ENCODE measurements around the gene RNF40. TPM values are rescaled to one million over a fixed set of nuclear protein-coding genes. Genes with fewer than 3 reads are reported as not detected.

RNF40 gene
- total RNA-seq, 1 experiment from 2014 or later = 64.1 TPM

DNA sequence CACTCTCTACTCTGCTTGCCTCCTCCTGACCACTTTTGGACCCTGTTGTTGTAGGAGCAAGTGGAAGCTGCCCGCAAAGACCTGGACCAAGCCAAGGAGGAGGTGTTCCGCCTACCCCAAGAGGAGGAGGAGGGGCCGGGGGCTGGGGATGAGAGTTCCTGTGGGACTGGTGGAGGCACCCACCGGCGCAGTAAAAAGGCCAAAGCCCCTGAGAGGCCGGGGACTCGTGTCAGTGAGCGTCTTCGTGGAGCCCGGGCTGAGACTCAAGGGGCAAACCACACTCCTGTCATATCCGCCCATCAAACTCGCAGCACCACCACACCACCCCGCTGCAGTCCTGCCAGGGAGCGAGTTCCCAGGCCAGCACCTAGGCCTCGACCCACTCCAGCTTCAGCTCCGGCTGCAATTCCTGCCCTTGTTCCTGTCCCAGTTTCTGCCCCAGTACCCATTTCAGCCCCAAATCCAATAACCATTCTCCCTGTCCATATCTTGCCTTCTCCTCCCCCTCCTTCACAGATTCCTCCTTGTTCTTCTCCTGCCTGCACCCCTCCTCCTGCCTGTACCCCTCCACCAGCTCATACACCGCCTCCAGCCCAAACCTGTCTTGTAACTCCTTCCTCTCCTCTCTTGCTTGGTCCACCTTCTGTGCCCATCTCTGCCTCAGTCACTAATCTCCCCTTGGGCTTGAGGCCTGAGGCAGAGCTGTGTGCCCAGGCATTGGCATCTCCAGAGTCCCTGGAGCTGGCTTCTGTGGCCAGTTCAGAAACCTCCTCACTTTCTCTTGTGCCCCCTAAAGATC lies 24.9 kb upstream of the RNF40 start:
- Histone ChIP-seq H3K9me2 (replicated peaks; ENCODE audit: low read length) (no peaks in the 10 kb centered on the region), H3K4me1 (ENCODE audit: insufficient read depth, low read length) (peaks cover 33% of the 10 kb centered on the region), H3K4me3 (ENCODE audit: low read length) (no peak overlapping the region), H3K4me2 (ENCODE audit: low read length) (no peak overlapping the region), H4K20me1 (ENCODE audit: low read length) (no peaks in the 10 kb centered on the region), H2AFZ (ENCODE audit: low read length) (no peak overlapping the region), H3K27ac (ENCODE audit: low read length) (no peak overlapping the region), H3F3A (ENCODE audit: low read length, unreplicated experiment) (peaks cover 7% of the 10 kb centered on the region), H3K36me3 (ENCODE audit: low read depth, low read length) (peaks cover 27% of the 10 kb centered on the region), H3K27me3 (ENCODE audit: low read length) (no peaks in the 10 kb centered on the region), H3K9me3 (ENCODE audit: low read length) (no peaks in the 10 kb centered on the region), H3K79me2 (ENCODE audit: low read length) (peaks cover 9% of the 10 kb centered on the region), H3K9ac (ENCODE audit: low read length) (no peak overlapping the region)
- CTCF ChIA-PET = no interaction called here
- POLR2A ChIA-PET (ENCODE audit: unreplicated experiment) = no interaction called here
- ATAC-seq = no peak
- no peak for TF ChIP-seq EZH2phosphoT487 (IDR thresholded peaks at IDR 0.05; ENCODE audit: borderline replicate concordance, low read length)
- TF ChIP-seq EZH2 (IDR thresholded peaks at IDR 0.05; ENCODE audit: low read length, unreplicated experiment) = no peak
- TF ChIP-seq, protein P1, sequence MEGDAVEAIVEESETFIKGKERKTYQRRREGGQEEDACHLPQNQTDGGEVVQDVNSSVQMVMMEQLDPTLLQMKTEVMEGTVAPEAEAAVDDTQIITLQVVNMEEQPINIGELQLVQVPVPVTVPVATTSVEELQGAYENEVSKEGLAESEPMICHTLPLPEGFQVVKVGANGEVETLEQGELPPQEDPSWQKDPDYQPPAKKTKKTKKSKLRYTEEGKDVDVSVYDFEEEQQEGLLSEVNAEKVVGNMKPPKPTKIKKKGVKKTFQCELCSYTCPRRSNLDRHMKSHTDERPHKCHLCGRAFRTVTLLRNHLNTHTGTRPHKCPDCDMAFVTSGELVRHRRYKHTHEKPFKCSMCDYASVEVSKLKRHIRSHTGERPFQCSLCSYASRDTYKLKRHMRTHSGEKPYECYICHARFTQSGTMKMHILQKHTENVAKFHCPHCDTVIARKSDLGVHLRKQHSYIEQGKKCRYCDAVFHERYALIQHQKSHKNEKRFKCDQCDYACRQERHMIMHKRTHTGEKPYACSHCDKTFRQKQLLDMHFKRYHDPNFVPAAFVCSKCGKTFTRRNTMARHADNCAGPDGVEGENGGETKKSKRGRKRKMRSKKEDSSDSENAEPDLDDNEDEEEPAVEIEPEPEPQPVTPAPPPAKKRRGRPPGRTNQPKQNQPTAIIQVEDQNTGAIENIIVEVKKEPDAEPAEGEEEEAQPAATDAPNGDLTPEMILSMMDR (conservative IDR thresholded peaks at IDR 0.05; ENCODE audit: low read depth, low read length) = no peak
- BruUV-seq (replicated peaks) = no TSS peak
- no peak for DNase-seq
- intact Hi-C loops (cut with micrococcal nuclease) = no loop called here

- Histone ChIP-seq H3K4me2 (ENCODE audit: low read length) (no peak overlapping the region), H3K9me2 (replicated peaks; ENCODE audit: low read length) (no peaks in the 10 kb centered on the region), H3K9ac (ENCODE audit: low read length) (no peak overlapping the region), H3K27me3 (ENCODE audit: low read length) (no peaks in the 10 kb centered on the region), H3K4me1 (ENCODE audit: insufficient read depth, low read length) (peaks cover 36% of the 10 kb centered on the region), H3K36me3 (ENCODE audit: low read depth, low read length) (peaks cover 27% of the 10 kb centered on the region), H2AFZ (ENCODE audit: low read length) (no peak overlapping the region), H3K4me3 (ENCODE audit: low read length) (no peak overlapping the region), H3K9me3 (ENCODE audit: low read length) (no peaks in the 10 kb centered on the region), H3F3A (ENCODE audit: low read length, unreplicated experiment) (peaks cover 7% of the 10 kb centered on the region), H4K20me1 (ENCODE audit: low read length) (no peaks in the 10 kb centered on the region), H3K27ac (ENCODE audit: low read length) (no peak overlapping the region), H3K79me2 (ENCODE audit: low read length) (peaks cover 17% of the 10 kb centered on the region)
- ATAC-seq (no peak), DNase-seq (no peak)
- ChIA-PET POLR2A (ENCODE audit: unreplicated experiment) (no interaction called here), CTCF (no interaction called here)
- no peak for TF ChIP-seq EZH2phosphoT487 (IDR thresholded peaks at IDR 0.05; ENCODE audit: borderline replicate concordance, low read length)
- no peak for TF ChIP-seq EZH2 (IDR thresholded peaks at IDR 0.05; ENCODE audit: low read length, unreplicated experiment)
- TF ChIP-seq, protein P1 (conservative IDR thresholded peaks at IDR 0.05; ENCODE audit: low read depth, low read length) = no peak
- intact Hi-C loops (cut with micrococcal nuclease) = no loop called here
- no TSS peak for BruUV-seq (replicated peaks)
These were observed 24.1 kb upstream of the RNF40 start for GRCh38 chr16:30737794-30738648.
